ES-I3 (cell line): Measurements from ENCODE around the gene UBR1.
"Not testable (repeated sequence)": the region's sequence is repeated elsewhere in the genome, so short reads cannot be mapped to it uniquely, and the experiment has no call there.

Source experiments
- H3K36me3 ChIP-seq: 2 replicates; pipeline ENCODE4 v1.6.1; 2013; ENCODE audit warnings: mild to moderate bottlenecking, low read length, control low read depth, moderate library complexity; ENCODE audit not compliant: insufficient read depth
- H3K4me1 ChIP-seq: 2 replicates; pipeline ENCODE4 v1.6.1; 2013; ENCODE audit warnings: mild to moderate bottlenecking, control low read depth, low read length; ENCODE audit not compliant: insufficient read depth
- H3K9ac ChIP-seq: 2 replicates; pipeline ENCODE4 v1.6.1; 2013; ENCODE audit warnings: low read depth, mild to moderate bottlenecking, low read length, moderate library complexity
- H3K9me3 ChIP-seq: 2 replicates; pipeline ENCODE4 v1.6.1; 2013; ENCODE audit warnings: mild to moderate bottlenecking, low read length, moderate library complexity; ENCODE audit not compliant: control insufficient read depth, insufficient read depth

UBR1 gene

GRCh38 chr15:43105778-43106485, at the start of gene UBR1:
UBR1 (minus strand) TSS chr15:43106038; CDS start chr15:43106022, 16 bp downstream.
- Histone ChIP-seq H3K36me3 (no peaks in the 10 kb centered on the region), H3K9ac (peak within 1 kb of the TSS; percentile 96), H3K4me1 (no peaks in the 10 kb centered on the region), H3K9me3 (no peaks in the 10 kb centered on the region)

- no peaks in the 10 kb centered on the region for H3K36me3 ChIP-seq
- H3K9me3 ChIP-seq = no peaks in the 10 kb centered on the region
- H3K9ac ChIP-seq = no peak overlapping the region
- H3K4me1 ChIP-seq = no peaks in the 10 kb centered on the region
These were observed 47.4 kb upstream of the UBR1 start for GRCh38 chr15:43153269-43153668.

- Histone ChIP-seq H3K36me3 (no peaks in the 10 kb centered on the region), H3K4me1 (no peaks in the 10 kb centered on the region), H3K9ac (no peak overlapping the region), H3K9me3 (no peaks in the 10 kb centered on the region)
These were observed 45.9 kb upstream of the UBR1 start for GRCh38 chr15:43151688-43152087.

GRCh38 chr15:43150191-43150929, 44.5 kb upstream of the UBR1 start:
- H3K36me3 ChIP-seq = no peaks in the 10 kb centered on the region
- no peak overlapping the region for H3K9ac ChIP-seq
- H3K9me3 ChIP-seq = no peaks in the 10 kb centered on the region
- no peaks in the 10 kb centered on the region for H3K4me1 ChIP-seq

- Histone ChIP-seq H3K36me3 (no peaks in the 10 kb centered on the region), H3K4me1 (peaks cover 5% of the 10 kb centered on the region; the same call in 1 of the 2 replicates), H3K9me3 (no peaks in the 10 kb centered on the region), H3K9ac (no peak overlapping the region)
These were observed 40.3 kb upstream of the UBR1 start for GRCh38 chr15:43146184-43146583.

GRCh38 chr15:43144512-43144911, 38.7 kb upstream of the UBR1 start:
- Histone ChIP-seq H3K4me1 (peaks cover 5% of the 10 kb centered on the region; the same call in 1 of the 2 replicates), H3K36me3 (no peaks in the 10 kb centered on the region), H3K9me3 (no peaks in the 10 kb centered on the region), H3K9ac (no peak overlapping the region)

GRCh38 chr15:43143203-43143941, 37.5 kb upstream of the UBR1 start:
- Histone ChIP-seq H3K9ac (no peak overlapping the region), H3K9me3 (no peaks in the 10 kb centered on the region), H3K36me3 (no peaks in the 10 kb centered on the region)

GRCh38 chr15:43135351-43135750, 29.5 kb upstream of the UBR1 start:
- Histone ChIP-seq H3K9ac (no peak overlapping the region), H3K4me1 (0 out of 2 replicates have a peak, but pooled peaks cover 8% of the 10 kb centered on the region), H3K36me3 (no peaks in the 10 kb centered on the region), H3K9me3 (no peaks in the 10 kb centered on the region)

More at GRCh38 chr15:43143203-43143941, 37.5 kb upstream of the UBR1 start:
- H3K4me1 ChIP-seq = peaks cover 5% of the 10 kb centered on the region; the same call in 1 of the 2 replicates

GRCh38 chr15:43134157-43134635, 28.4 kb upstream of the UBR1 start:
- no peaks in the 10 kb centered on the region for H3K9me3 ChIP-seq
- H3K4me1 ChIP-seq = 0 out of 2 replicates have a peak, but pooled peaks cover 8% of the 10 kb centered on the region
- H3K9ac ChIP-seq = peak overlapping the region; percentile 61
- no peaks in the 10 kb centered on the region for H3K36me3 ChIP-seq

- H3K36me3 ChIP-seq = no peaks in the 10 kb centered on the region
- H3K9ac ChIP-seq = peak within 1 kb of the TSS; percentile 61
- H3K4me1 ChIP-seq = 0 out of 2 replicates have a peak, but pooled peaks cover 8% of the 10 kb centered on the region
- H3K9me3 ChIP-seq = no peaks in the 10 kb centered on the region
These were observed 27.8 kb upstream of the UBR1 start, which contains the start of gene TMEM62 for GRCh38 chr15:43133430-43134156. TMEM62 (plus strand) TSS chr15:43133586; CDS start chr15:43133803, 217 bp downstream.

- Histone ChIP-seq H3K9ac (peak overlapping the region; percentile 61; the same call in 1 of the 2 replicates), H3K9me3 (no peaks in the 10 kb centered on the region), H3K4me1 (0 out of 2 replicates have a peak, but pooled peaks cover 8% of the 10 kb centered on the region), H3K36me3 (no peaks in the 10 kb centered on the region)
These were observed 27.1 kb upstream of the UBR1 start for GRCh38 chr15:43132830-43133429.

GRCh38 chr15:43128980-43129335, 23.1 kb upstream of the UBR1 start:
- no peaks in the 10 kb centered on the region for H3K36me3 ChIP-seq
- no peaks in the 10 kb centered on the region for H3K9me3 ChIP-seq
- no peak overlapping the region for H3K9ac ChIP-seq
- no peaks in the 10 kb centered on the region for H3K4me1 ChIP-seq

GRCh38 chr15:43128174-43128979, 22.5 kb upstream of the UBR1 start:
- not testable (repeated sequence) for H3K36me3 ChIP-seq, H3K9ac ChIP-seq, H3K4me1 ChIP-seq, H3K9me3 ChIP-seq
